Transverse colon (tissue), 4 donors: ENCODE measurements around the gene NDUFB3. TPM values are rescaled to one million over a fixed set of nuclear protein-coding genes. Genes with fewer than 3 reads are reported as not detected.

Experiments used
- DNase-seq: peaks from one replicate; pipeline ENCODE4 v3.0.0-alpha.2; 2019
- H3K27ac ChIP-seq, 4 donors: fragments of 200-600 bp; sonication (generic); 2 replicates each; pipeline ENCODE4 v1.5.1; 2016 to 2018; ENCODE audit warnings: inconsistent platforms in 4 of 4
- H3K27me3 ChIP-seq: fragments of 200-600 bp; sonication (generic); 2 replicates; pipeline ENCODE4 v1.5.1; 2017; ENCODE audit warnings: inconsistent platforms
- H3K36me3 ChIP-seq, 4 donors: fragments of 200-600 bp; sonication (generic); 2 replicates each; pipeline ENCODE4 v1.5.1; 2017 to 2019; ENCODE audit warnings: inconsistent platforms in 4 of 4
- H3K4me1 ChIP-seq, 4 donors: fragments of 200-600 bp; sonication (generic); 2 replicates each; pipeline ENCODE4 v1.5.1; 2017 to 2020; ENCODE audit warnings: inconsistent platforms in 4 of 4
- H3K4me3 ChIP-seq, 4 donors: fragments of 200-600 bp; sonication (generic); 1 replicate in 1 of 4; 2 replicates in 3 of 4; pipeline versions ENCODE4 v1.5.1 to v1.6.1; 2017 to 2019; ENCODE audit warnings: inconsistent platforms in 4 of 4
- H3K9me3 ChIP-seq, 2 donors: fragments of 200-600 bp; sonication (generic); 2 replicates each; pipeline ENCODE4 v1.5.1; 2017 to 2019; ENCODE audit warnings: inconsistent platforms in 2 of 2
- CTCF ChIP-seq, 5 experiments: fragments of 200-600 bp in 3 of 5; fragments of 450-650 bp in 2 of 5; sonication (generic) in 3 of 5; IDR thresholded peaks; 1 replicate in 2 of 5; 2 replicates in 3 of 5; pipeline ENCODE4 v1.5.1; 2016 to 2017; ENCODE audit warnings: antibody characterized with exemption in 5 of 5, inconsistent platforms in 3 of 5, mild to moderate bottlenecking in 2 of 5, moderate library complexity in 1 of 5
- EP300 ChIP-seq: sonication (generic); formaldehyde crosslinking; IDR thresholded peaks from one replicate; pipeline ENCODE4 v1.6.1; 2017; ENCODE audit warnings: antibody characterized with exemption, low read depth
- POLR2A ChIP-seq: fragments of 450-650 bp; IDR thresholded peaks from one replicate; pipeline ENCODE4 v1.6.1; 2016; ENCODE audit warnings: antibody characterized with exemption, mild to moderate bottlenecking, moderate library complexity
- POLR2AphosphoS5 ChIP-seq, 3 donors: sonication (generic); formaldehyde crosslinking; IDR thresholded peaks; one replicate each; pipeline ENCODE4 v1.6.1; 2016; ENCODE audit warnings: antibody characterized with exemption in 3 of 3
- WGBS, 2 donors: methylation state at CpG; one replicate each; pipeline ENCODE4 v1.1.5; 2018; ENCODE audit warnings: low coverage in 1 of 2; 5-methylcytosine and 5-hydroxymethylcytosine counted together
- in situ Hi-C, 4 donors: fragments of 200-750 bp; cut with MboI; loops; one replicate each; pipeline versions ENCODE4 v1.15.0 to v1.15.1; 2017; ENCODE audit warnings: low sequenced_read_pairs in 3 of 4, low pct_ligation_motif_present in 1 of 4, low pct_unique_long_range_greater_than_20kb in 1 of 4
- intact Hi-C: fragments of 100-400 bp; cut with DNase I; formaldehyde crosslinking; loops from one replicate; pipeline ENCODE4 v1.15.1; 2023; ENCODE audit warnings: low total_unique reads
- total RNA-seq, 4 donors: library from RNA; depleted of rRNA; stranded (reverse); fragments of >200 nt; gene quantifications; one replicate each; pipeline ENCODE4 v1.1.0, GENCODE V29; 2016

Gene NDUFB3
- total RNA-seq, 4 donors from 2014 or later = 2.2 to 111 (median 44.9) TPM

GRCh38 chr2:201118121-201118960 lies 46.5 kb downstream of the NDUFB3 start:
- in situ Hi-C loops = no loop called here
- H3K4me1 ChIP-seq = peaks cover 0 to 59% (median 22%) of the 10 kb centered on the region in 4 donors
- no peaks in the 10 kb centered on the region for H3K27me3 ChIP-seq
- DNase-seq = peak; percentile 92
- peak; percentile 69 to 82 (median 80) for TF ChIP-seq POLR2AphosphoS5 (IDR thresholded peaks at IDR 0.05)
- TF ChIP-seq CTCF (IDR thresholded peaks at IDR 0.05) = peak; percentile 34 to 69 (median 43)
- peak; percentile 75 for TF ChIP-seq POLR2A
- no peak for TF ChIP-seq EP300
- H3K9me3 ChIP-seq = no peaks in the 10 kb centered on the region
- no peaks in the 10 kb centered on the region for H3K36me3 ChIP-seq
- WGBS, 2 donors = 1 to 6% methylated on average over 11 to 48 of the region's 48 CpGs
- intact Hi-C loops = no loop called here
- H3K4me3 ChIP-seq = peak overlapping the region; percentile 86 to 97 (median 92)
- peak overlapping the region; percentile 99 to 100 (median 100) for H3K27ac ChIP-seq

- TF ChIP-seq EP300 = no peak
- Histone ChIP-seq H3K27me3 (no peaks in the 10 kb centered on the region), H3K4me3 (peak overlapping the region; percentile 86 to 97 (median 92)), H3K9me3 (no peaks in the 10 kb centered on the region), H3K36me3 (no peaks in the 10 kb centered on the region), H3K27ac (peak overlapping the region; percentile 99 to 100 (median 100)), H3K4me1 (peaks cover 0 to 67% (median 25%) of the 10 kb centered on the region in 4 donors)
- WGBS, 2 donors = 16 to 19% methylated on average over 4 to 12 of the region's 12 CpGs
- DNase-seq = no peak
- in situ Hi-C loops (no loop called here), intact Hi-C loops (no loop called here)
Measured at GRCh38 chr2:201118961-201119854, 47.4 kb downstream of the NDUFB3 start.

- 94% methylated on average over 1 of the region's 1 CpG; no CpG with 5 or more reads in 1 of the 2 donors for WGBS, 2 donors
- Histone ChIP-seq H3K4me3 (peak overlapping the region in 1 of 4 donors; percentile 97), H3K9me3 (no peaks in the 10 kb centered on the region), H3K27ac (peak overlapping the region; percentile 99 to 100 (median 100)), H3K4me1 (peaks cover 14 to 84% (median 53%) of the 10 kb centered on the region in 4 donors), H3K27me3 (no peaks in the 10 kb centered on the region), H3K36me3 (no peaks in the 10 kb centered on the region)
- no peak for DNase-seq
- intact Hi-C loops = no loop called here
- no peak for TF ChIP-seq POLR2AphosphoS5 (IDR thresholded peaks at IDR 0.05)
- no peak for TF ChIP-seq CTCF (IDR thresholded peaks at IDR 0.05)
- no peak for TF ChIP-seq POLR2A
- no peak for TF ChIP-seq EP300
- in situ Hi-C loops = no loop called here
Measured at GRCh38 chr2:201122276-201122675, 50.5 kb downstream of the NDUFB3 start.

- WGBS, 2 donors = 7 to 22% methylated on average over 4 to 9 of the region's 9 CpGs
- TF ChIP-seq POLR2AphosphoS5 (IDR thresholded peaks at IDR 0.05) (peak in 2 of 3 donors; percentile 29 to 62), POLR2A (no peak)
- intact Hi-C loops = no loop called here
- in situ Hi-C loops = no loop called here
- Histone ChIP-seq H3K4me1 (peaks cover 30 to 97% (median 67%) of the 10 kb centered on the region in 4 donors), H3K27me3 (no peaks in the 10 kb centered on the region), H3K9me3 (no peaks in the 10 kb centered on the region), H3K36me3 (no peaks in the 10 kb centered on the region), H3K4me3 (peak overlapping the region in 1 of 4 donors; percentile 38), H3K27ac (peak overlapping the region; percentile 99 to 100 (median 100))
- DNase-seq = no peak
Measured at GRCh38 chr2:201126308-201127151, 54.7 kb downstream of the NDUFB3 start.
